GM19193 (cell line): ENCODE measurements around the gene TMOD1.

Source experiments
- POLR2A ChIP-seq: IDR thresholded peaks from 4 replicates; pipeline ENCODE4 v1.6.1; 2011; ENCODE audit not compliant: insufficient read depth, insufficient read length; ENCODE audit errors: extremely low read depth

Gene TMOD1

GRCh38 chr9:97647996-97648395 is 146.5 kb downstream of the TMOD1 start:
- TF ChIP-seq POLR2A = no peak
